GM12892 (cell line): ENCODE measurements around the gene DGAT2L6.

Source experiments
- POLR2A ChIP-seq: IDR thresholded peaks from 2 replicates; pipeline ENCODE4 v1.6.1; 2011; ENCODE audit warnings: low read depth, low read length, control low read depth
- TAF1 ChIP-seq: IDR thresholded peaks from 2 replicates; pipeline ENCODE4 v1.6.1; 2011; ENCODE audit warnings: low read depth, mild to moderate bottlenecking, control low read depth, low read length, borderline replicate concordance

DNA sequence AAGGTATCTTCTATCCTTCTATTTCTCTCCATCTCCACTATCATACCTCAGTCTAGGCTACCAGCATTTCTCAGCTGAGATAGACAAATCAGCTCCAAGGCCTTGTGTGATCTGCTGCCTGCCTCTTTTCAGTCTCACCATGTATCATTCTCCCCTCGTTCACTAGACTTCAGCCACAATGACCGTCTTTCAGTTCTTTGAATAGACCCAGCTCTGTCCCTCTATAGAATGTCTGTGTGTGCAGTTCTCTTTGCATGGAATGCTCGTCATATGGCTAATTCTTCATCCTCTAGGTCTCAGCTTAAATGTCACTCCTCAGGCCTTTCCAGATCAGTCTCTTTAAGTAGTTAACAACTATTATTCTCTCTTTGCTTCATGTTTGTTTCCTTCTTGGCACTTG lies 37.5 kb upstream of the DGAT2L6 start:
- no peak for TF ChIP-seq TAF1
- no peak for TF ChIP-seq POLR2A
